ENCODE data around the gene ABCB11.

The ABCB11 gene

DNA sequence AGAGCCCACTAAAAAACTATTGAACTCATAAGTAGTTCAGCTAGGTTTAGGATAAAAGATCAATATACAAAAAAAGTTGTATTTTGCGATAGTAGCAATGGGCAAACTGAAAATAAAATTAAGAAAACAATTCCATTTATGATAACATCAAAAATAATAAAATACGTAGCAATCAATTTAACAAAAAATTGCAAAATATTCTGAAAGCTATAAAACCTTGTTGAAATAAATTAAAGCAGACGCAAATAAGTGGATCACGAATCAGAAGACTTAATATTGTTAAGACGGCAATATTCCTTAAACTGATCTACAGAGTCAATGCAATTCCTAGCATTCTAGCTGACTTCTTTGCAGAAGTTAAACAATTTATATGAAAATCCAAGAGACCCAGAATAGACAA lies 24.5 kb downstream of the ABCB11 start:
- no peak for DNase-seq

DNA sequence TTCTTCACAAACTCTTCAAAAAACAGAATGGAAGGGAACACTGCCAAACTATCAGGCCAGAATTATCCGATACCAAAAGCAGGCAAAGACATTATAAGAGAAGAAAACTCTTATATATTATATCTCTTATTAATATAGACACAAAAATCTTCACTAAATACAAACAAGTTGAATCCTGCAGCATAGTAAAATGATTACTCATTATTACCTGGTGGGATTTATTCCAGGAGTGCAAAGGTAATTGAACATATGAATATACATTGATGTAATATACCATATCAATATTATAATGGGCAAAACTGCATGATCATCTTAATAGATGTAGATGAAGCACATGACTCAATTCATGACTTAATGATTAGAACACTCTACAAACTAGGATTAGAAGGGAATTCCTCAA lies 25.1 kb downstream of the ABCB11 start:
- no peak for DNase-seq

DNA sequence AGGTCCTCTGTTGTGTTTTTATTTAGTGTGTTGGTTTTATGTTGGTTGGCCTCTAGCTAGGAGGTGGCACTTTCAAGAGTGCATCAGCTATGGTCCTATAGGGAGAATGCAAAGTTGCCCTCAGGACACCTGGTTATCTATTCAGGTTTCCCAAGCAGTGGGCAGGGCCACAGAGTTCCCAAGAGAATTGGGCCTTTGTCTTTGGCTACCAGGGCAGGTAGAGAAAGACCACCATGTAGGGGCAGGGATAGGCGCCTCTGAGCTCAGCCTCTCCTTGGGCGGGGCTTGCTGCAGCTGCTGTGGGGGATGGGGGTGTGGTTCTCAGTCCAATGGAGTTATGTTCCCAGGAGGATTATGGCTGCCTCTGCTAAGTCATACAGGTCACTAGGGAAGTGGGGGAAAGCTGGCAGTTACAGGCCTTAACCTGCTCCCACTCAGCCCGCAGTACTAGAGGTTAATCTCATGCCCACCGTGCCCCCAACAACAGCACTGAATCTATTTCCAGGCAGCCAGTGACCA lies 26.0 kb downstream of the ABCB11 start:
- DNase-seq = no peak

DNA sequence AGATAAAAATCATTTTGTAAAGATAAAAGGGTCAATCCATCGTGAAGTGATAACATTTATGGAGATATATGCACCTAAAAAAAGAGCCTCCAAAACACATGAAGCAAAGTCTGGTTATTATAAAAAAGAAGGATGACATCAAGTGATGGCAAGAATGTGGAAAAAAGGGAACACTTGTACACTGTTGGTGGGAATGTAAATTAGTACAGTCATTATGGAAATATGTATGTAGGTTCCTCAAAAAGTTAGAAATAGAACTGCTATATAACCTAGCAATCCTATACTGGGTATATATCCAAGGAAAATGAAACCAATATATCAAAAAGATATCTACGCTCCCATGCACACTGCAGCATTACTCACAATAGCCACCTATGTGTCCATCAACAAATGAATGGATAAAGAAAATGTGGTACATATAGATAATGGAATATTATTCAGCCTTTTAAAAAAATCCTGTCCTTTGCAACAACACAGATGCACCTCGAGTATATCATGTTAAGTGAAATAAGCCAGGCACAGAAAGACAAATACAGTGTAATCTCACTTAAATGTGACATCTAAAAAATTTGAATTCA lies 28.9 kb downstream of the ABCB11 start:
- no peak for DNase-seq

DNA sequence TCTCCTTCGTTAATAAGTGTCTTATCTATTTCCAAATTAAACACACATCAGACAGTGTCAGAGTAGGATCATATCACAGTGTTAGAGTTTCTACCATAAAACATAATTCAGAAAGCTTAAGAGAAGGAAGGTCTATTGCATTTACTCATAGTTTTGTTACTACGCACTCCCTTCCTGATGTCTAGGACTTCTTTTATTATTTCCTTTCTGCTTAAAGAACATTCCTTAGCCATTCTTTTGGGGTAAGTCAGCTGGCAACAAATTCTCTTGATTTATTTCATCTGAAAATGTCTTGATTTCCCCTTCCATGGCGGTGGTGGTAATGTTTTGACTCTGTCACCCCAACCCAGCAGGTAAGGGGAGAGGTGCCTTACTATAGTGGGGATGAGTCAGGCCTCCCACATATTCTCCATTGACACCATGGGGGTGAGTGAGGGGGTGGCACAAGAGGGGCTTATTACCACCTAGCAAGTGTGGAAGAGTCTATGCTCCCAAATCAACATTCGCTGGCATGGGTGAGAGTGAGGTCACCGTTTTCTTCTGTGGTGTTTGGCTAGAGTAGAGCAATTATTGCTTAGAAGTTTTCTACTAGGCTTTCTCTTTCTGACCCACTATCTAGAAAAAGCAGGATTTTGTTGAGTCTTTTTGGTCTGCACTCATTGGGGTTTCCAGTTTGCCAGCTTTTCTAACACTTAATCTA lies 29.9 kb downstream of the ABCB11 start:
- no peak for DNase-seq

DNA sequence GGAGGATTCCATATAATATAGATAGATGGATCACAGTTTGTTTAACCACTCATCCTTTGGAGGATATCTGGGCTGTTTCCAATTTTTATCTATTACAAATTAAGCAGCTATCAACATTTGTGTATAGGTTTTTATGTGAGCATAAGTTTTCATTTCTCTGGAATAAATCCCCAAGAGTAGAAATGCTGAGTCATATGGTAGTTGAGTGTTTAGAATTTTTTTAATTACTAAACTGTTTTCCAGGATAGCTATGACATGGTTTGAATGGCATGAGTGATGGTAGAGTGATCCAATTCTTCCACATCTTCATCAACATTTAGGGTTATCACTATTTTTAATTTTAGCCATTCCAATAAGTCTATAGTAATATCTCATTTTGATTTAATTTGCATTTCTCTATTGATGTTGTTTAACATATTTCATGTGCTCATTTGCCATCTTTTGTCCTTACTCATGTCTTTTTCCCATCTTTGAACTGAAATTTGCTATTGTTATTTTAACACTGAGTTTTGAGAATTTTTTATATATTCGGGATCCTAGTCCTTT lies 31.4 kb downstream of the ABCB11 start:
- no peak for DNase-seq

DNA sequence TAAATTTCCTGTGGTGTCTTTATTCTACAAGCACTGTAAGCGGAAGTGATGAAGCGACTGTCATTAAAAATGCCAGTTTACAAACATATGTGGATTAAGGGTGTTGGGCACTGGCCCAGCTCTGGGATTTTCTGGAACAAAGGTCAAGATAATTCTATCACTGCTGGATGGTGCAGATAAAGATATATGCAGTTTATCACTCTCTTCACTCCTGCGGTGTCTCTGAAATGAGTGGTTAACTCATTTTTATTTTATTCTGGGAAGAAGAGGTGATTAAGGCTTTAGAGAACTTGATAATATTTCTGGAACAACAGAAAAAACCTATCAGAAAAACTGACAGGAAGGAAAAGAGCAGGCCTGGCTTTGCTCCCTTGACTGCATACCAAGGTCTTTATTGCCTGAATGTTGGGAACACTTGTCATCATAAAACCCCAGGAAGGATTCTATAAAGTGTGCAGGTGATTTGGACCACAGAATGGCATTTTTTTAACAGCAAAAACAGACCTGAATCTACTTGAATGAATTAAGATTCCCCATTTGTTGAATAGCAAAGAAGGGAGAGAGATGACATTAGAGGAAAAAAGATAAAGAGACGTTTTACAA lies 32.4 kb downstream of the ABCB11 start:
- no peak for DNase-seq

DNA sequence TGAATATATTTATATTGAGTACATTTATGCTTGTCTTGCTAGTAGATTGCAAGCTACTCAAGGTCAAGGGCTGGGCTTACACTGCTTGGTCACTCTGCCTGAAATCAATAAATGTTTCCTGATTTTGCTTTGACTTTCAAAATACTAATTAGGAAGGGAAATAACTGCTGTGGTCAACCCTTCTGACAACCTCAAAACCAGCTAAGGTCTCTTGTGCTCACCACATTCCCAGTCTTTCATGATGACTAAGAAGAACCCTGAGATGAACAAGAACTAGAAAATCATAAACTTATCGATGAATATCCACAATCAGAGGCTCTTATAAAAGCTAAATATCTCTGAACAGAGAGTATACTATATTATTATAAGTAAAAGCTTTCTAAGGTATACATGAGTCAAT lies 33.3 kb downstream of the ABCB11 start:
- no peak for DNase-seq

DNA sequence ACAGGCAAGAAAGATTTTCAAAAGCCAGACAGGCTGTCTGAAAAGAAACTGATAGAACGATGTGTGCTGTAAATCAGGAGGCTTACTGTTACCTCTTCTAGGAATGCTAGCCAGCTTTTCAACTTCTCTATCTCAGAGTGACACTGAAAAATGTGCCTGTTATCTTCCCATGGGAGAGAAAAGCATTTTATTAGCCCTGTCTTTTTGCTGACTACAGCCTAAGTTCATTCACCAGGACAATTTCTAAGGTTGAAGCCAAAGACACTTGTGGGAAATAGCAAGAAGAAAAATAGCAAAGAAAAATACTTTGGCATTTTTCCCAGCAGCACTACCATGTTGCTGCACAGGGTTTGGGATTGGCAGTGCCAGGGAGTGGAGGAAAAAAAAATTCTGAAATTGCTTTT lies 34.0 kb downstream of the ABCB11 start:
- DNase-seq = no peak

DNA sequence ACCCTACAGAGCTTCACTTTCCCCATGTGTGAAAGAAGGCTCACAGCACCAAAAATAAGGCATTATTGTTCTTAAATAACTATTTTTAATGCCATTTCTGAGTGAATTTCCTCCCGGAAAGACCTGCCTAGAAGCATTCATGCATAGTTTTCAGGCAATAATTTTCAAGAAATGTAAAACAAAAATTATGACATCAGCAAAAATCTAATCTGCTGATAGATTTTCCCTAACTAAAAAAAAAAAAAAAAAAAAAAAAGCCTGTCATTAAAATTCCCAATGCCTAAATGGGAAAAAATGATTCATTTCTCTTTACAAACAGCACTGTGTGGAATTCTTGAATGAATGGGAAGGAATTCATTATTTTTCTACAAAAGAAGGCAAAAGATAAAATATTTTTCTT lies 35.4 kb downstream of the ABCB11 start:
- DNase-seq = no peak

DNA sequence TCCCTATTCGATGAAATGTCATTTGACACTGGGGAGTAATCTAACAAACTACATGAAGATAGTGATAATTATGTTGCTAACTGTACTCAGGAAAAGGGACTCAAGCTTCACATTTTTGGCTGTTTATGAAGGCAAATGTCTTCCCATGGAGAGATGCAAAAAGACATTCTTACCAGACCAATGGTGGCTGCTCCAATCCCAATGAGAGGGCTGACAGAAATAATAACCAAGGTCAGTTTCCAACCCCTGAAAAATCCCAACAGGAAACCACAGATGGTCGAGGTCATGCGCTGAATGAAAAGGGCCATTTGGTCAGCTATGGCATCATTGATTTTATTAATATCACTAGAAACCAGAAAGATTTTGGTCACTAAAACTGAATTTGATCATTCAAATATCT lies 37.6 kb downstream of the ABCB11 start:
- no peak for DNase-seq

DNA sequence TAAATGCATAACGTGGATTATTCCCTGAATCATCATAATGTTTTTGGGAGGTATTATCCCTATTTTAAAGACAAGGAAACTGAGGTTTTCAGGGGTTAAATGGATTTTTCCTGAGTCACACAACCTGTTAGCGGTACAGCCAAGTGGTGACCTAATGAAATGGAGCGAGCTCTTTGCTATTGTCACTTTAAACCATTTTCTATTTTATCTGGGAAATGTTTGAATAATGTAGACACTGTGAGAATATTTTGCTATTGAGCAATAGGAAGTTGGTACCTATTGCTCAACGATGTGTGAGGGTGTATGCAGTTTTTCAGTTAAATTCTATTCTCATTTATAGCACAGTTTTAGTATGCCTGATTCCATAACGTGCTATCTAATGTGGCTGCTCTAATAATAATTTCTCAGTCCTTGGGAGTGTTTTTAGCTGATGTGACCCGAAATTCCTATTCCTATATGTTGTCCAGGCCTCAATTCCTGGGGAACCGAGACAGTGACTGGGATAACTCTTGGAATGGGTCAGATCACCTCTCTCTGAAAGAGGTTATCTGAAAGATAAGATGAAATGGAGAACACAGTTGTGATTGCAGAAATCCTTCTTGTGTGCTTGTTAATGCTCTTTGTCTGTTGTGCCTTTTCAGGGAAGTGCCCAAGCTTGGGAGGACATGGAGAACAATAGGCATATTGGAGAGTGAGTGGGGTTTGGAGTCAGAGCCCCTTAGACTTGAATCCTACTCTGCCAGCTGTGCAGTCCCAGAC lies 38.4 kb downstream of the ABCB11 start:
- no peak for DNase-seq

DNA sequence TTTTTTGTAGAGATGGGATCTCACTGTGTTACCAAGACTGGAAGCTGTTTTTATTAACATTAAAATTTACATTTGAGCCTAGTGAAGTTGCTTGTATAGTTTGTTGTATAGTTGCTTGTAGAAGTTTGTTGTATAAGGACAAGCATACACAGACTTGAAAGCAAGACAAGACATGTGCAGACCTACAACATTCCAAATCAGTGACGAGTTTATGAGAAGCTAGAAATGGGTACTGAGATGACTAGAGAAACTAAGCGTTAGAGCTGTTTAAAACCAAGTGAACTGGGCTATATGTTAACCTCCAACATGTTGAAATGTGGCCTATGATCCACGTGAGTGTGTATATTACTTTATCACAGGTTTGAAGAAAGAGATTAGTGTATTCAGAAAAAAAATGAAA lies 39.1 kb downstream of the ABCB11 start:
- DNase-seq = no peak

DNA sequence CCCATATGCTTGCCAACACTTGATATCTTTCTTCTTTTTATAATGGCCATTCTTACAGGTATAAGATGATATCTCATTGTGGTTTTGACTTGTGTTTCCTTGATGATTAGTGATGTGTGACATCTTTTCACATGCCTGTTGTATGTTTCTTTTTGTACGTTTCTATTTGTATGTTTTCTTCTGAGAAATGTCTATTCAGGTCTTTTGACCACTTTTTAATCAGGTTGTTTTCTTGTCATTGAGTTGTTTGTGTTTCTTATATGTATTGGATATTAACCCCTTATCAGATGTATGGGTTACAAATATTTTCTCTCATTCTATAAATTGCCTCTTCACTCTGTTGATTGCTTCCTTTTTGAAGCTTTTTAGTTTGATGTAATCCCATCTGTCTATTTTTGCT lies 42.4 kb downstream of the ABCB11 start:
- DNase-seq = no peak

DNA sequence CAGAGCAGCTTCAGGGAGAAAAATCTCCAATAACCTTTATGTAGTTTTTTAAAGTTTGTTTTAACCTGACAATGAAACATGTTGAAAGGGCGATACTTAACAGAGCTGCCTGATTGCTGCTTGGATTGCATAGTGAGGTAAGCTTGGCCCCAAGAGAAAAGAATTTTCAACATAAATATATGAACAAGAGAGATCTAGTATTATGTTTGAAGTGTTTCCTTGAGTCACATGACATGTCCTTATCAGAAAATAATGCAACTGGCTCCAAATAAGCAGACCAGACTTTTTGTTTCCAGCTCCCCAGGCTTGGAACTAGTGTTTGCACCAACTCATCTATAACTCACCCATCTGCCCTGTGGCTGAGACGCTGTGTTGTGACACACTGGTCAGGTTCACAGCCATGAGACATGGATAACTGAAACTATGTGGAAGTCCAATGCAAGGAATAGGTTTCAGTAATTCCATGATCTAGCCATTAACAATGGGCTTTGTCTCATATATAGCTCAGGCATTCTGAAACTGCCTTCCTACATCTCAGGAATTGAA lies 44.7 kb downstream of the ABCB11 start:
- no peak for DNase-seq

DNA sequence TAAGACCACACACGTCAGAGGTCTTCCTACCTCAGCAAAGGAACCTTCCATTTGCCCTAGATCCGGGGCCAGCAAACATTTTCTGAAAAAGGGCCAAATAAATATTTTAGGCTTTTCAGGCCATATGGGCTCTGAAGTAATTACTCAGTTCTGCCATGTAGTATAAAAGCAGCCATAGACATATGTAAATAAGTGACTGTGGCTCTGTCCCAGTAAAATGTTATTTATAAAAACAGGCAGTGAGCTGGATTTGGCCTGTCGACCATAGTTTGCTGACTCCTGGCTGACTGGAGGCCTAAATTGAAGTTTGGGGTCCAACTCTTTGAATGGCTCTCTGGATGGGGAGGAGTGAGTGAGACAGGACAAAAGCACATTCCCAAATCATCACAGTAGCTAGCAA lies 49.5 kb downstream of the ABCB11 start:
- DNase-seq = no peak

DNA sequence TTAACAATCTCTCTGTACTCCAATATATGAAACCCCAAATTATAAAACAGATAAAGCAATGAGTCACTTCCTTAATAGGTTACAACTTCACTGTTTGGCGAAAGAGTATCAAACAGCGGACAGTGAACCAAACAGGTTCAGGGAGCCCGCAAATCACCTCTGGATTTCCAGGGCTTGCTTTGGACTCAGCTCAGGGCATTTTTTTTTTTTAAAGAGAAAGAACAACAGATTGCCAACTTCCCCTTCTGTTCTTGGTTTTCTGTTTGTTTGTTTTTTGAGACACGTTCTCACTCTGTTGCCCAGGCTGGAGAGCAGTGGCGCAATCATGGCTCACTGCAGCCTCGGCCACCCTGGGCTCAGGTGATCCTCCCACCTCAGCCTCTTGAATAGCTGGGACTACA lies 52.7 kb downstream of the ABCB11 start:
- no peak for DNase-seq

DNA sequence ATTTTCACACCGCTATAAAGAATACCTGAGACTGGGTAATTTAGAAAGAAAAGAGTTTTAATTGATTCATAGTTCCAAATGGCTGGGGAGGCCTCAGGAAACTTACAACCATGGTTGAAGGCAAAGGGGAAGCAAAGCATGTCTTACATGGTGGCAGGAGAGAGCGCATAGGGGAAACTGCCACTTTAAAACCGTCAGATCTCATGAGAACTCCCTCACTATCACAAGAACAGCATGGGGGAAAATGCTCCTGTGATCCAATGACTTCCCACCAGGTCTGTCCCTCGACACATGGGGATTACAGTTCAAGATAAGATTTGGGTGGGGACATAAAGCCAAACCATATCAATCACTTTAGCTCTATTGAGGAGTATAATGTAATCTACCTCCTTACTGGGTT lies 53.5 kb downstream of the ABCB11 start:
- DNase-seq = no peak

DNA sequence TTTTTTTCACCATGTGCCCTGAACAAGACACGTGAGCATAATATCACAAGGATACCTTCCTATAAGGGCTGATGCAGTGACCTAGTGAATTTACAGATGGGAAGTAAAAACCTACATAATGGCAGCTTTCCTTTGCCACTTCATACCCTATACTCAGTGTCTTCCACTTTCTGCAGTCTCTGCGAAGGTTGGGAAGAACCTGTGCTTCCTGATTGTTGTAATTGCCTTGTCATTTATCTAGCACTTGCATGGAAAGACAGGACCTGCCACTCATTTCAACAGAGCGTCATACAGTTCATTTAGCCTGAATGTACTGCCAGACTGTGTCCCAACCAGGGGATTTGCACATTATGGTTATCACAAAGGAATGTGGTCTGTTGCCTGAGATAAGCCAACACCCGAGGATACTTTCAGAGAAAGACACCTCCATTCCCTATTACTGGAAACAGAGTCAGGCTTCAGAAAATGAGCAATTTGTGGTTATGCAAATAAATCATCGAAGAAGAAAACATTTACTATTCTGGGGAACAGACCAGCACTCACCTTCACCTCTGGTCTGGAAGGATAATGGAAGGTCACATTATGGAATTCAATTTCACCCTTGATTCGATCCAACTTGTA lies 55.0 kb downstream of the ABCB11 start:
- DNase-seq = no peak

DNA sequence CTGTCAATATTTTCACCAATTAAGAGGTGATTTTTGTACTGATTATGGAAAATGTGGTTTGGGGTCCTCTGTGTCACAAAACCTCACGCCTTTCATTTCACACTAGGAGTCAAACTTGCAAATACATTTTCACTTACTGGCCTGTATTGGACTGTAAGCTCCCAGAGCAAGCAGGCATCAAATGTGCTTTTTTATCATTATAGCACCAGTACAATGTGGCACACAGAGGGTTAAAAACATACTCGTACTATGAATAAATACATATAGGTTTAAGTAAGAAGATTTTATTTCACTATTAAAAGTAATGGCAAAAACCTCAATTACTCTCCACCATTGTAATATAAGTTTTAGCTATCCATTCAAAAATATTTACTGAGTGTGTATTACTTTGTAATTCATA lies 56.7 kb downstream of the ABCB11 start:
- DNase-seq = no peak

DNA sequence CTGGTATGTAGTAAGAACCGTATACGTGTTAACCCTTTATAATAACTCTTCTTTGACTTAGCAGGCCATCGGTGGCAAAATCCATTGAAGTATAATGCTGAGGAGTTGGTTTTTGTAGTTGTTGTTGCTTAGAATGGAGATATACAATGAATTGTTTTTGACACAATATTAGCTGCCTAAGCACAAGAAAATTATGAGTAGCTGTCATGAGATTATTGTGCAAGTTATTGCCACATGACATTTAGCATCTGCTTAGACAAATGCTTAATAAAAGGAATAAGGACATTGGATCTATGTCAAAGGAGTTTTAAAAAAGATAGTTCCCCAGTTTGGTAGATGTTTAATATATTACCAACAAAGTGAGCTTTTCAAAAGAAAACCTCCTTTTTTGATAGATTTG lies 59.9 kb downstream of the ABCB11 start:
- DNase-seq = no peak

DNA sequence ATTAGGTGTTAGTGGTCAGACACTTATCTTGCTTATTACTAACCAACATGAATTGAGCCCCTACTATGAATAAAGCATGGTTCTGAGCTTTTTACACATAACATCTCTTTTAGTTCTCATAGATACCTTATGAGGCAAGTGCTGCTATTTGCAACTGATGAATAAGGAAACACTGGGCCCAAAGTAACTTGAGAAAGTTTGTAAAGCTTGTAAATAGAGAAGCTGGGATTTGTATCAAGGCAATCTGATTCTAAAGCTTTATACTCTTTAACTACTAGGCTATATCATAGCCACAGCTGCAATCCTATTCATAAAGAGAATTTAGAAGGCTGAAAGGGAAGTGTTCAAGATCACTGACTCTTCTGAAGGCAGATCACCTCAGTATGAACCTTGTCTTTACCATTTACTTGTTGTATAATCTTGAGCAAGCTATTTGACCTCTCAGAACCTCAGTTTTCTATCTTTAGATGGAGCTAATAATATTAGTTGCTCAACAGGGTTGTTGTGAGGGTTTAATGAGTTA lies 60.4 kb downstream of the ABCB11 start:
- no peak for DNase-seq

Data from effector CD8-positive, alpha-beta T cell (primary cell).